HG02840 (cell line): Measurements from ENCODE around the gene TPD52L1.

Source experiments
- ATAC-seq: cut with Tn5 transposase; IDR thresholded peaks from one replicate; pipeline ENCODE4 v1.9.1; 2021; ENCODE audit warnings: mild to moderate bottlenecking, moderate library complexity, moderate number of reproducible peaks; ENCODE audit not compliant: unreplicated experiment, low FRiP score

Gene TPD52L1

GRCh38 chr6:125299257-125299656 is 145.7 kb downstream of the TPD52L1 start:
- ATAC-seq, result no peak

DNA sequence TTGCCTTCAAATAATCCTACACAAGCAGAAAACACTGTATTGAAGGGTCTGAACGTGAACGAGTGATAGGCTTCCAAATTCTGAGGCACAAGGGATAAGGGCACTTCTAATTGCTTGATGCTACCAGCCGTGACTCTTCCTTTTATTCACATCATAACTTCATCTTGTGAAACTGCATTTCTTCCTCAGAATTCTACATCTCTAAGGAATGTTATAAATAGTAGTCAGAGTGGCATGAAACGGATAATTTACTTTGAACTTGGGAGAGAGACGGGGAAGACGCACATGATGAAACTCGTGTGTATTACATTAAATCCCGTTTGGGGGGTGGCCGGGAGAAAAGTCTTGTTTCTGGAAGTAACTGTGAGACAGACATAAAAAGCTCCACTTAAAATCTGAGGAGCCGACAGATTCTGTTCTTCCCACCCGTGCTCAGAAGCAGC is 147.4 kb downstream of the TPD52L1 start:
- no peak for ATAC-seq

GRCh38 chr6:125301435-125302391 is 148.1 kb downstream of the TPD52L1 start, which contains the start of gene HDDC2:
Gene HDDC2 (minus strand): TSS chr6:125301967. CDS start chr6:125301932, 35 bp downstream.
- peak; percentile 89 for ATAC-seq

DNA sequence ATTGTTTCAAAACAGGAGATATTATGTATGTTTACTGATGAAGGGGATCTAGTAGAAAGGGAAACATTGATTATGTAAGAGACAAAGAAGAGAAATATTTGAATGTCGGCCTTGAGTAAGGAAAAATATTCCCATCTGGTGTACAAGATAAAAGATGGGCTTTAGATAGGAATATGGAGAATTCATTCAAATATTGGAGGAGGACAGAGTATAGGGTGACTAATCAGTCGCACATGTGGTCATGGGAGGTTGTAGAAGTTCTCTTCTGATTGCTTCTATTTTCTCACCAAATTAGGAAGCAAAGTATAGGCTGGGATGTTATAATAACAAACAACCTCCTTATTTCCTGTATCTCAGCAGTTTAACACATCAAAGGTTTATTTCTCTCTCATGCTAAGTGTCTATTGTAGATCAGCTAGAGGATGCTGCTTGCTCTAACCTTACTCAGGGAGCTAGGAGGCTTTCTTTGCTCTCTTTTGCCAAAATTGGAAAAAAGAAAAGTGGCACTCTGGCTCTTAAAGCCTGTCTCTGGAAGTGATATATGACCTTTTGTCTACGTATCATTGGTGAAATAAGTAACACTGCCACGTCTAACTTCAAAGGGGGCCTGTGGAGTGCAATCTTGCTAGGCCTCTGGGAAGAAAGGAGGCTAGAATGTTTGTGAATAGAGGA is 149.4 kb downstream of the TPD52L1 start:
- no peak for ATAC-seq

DNA sequence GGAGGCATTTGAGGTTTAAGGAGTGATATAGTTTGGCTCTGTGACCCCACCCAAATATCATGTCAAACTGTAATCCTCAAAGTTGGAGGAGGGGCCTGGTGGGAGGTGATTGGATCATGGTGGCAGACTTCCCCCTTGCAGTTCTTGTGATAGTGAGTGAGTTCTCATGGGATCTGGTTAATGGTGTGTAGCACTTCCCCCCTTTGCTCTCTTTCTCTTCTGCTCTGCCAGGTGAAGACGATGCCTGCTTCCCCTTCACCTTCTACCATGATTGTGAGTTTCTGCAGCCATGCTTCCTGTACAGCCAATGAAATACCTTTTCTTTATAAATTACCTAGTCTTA is 149.9 kb downstream of the TPD52L1 start:
- ATAC-seq, result no peak

DNA sequence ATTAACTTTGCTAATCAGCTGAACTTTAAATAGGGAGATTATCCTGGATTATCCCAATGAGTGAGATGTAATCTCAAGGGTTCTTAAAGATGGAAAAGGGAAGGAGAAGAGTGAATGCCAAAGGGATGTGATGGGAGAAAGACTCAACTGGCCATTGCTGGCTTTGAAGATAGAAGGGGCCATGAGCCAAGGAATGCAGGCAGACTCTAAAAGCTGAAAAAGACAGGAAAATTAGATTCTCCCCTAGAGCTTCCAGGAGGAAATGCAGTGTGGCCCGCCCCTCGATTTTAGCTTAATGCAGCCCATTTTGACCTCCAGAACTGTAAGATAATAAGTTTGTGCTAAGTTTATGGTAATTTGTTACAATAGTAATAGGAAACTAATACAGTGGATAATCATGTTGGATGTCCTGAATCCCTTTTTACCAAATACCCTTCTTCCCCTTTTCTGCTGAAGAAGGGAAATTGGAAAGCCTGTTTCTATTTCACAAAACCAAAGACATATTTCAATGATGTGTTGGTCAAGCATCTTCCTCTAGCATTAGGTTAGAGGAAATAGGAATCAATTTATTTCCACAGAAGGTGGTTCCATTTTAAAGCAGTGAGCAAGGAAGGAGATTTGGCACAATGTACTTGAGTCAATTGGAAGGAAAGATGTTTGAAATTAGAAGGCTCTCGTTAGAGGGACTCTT is 151.5 kb downstream of the TPD52L1 start:
- ATAC-seq, result no peak

- ATAC-seq, result no peak
Observed at GRCh38 chr6:125306756-125307149, 153.2 kb downstream of the TPD52L1 start.

DNA sequence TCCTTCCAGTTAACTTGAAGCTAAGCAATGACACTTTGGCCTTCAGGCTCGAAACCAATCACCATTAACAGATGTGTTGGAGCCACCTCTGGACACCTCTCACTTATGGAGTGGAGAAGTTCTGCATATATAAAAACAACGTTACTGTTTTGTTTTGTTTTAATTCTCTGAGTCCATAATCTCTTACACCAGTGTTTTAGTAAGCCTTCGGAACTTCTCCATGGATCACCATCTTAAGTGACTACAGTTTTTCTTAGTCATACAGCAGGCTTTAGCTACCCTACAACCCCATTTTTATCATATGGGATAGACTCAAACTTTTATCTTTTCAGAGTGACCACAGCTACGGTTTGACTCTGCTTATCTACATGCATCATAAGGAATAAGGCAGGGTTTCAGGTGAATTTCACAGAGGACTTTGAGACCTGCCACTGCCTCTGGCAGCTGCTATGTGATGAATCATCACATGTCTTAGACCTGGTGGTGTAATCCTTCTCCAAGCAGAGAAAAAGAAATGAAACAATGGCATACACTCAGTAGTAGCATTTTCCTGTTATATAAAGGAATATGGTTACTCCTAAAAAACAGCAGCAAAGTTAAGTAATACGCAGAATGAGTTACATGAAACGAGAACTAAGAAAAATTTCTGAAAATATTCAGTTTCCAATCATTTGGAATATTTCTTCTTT is 153.7 kb downstream of the TPD52L1 start:
- ATAC-seq, result no peak

DNA sequence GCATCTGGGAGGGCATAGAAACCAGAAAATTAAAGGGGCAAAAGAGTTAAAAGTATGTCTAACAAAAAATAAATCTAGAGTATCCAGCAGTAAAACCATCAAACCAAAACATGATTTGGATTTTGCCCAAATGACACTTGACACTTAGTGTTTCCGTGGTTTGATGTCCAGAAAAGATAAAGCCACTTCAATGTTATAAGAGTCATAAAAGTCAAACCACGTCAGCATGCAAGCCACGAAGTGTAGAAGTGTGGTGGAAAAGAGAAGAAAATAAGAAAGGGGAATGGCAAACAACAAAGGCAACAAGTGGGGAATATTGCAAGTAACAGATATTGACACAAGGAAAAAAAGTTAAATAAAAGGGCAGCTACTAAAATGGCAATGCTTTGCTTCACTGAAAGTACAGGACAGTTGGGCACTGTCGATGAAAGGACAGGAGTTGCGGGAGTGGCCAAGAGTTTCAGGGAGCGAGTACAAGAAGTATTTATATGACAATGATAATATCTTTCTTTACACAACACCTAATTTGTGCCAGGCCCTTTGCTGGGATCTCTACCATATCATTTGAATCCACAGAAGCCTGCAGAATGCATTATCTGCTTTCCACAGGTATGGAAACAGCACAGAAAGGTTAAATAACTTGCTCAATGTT is 154.5 kb downstream of the TPD52L1 start:
- no peak for ATAC-seq

- peak; percentile 75 for ATAC-seq
Observed at GRCh38 chr6:125310994-125311649, 157.5 kb downstream of the TPD52L1 start.

GRCh38 chr6:125312478-125312877 is 158.9 kb downstream of the TPD52L1 start:
- no peak for ATAC-seq

- no peak for ATAC-seq
Observed at GRCh38 chr6:125312950-125313349, 159.4 kb downstream of the TPD52L1 start.
